ENCODE data around the gene PCDHA6. TPM values are rescaled to one million over a fixed set of nuclear protein-coding genes. Genes with fewer than 3 reads are reported as not detected.
A peak's percentile ranks its signal among the peaks of the same experiment; 100 is the strongest.
"Not testable (repeated sequence)": the region's sequence is repeated elsewhere in the genome, so short reads cannot be mapped to it uniquely, and the experiment has no call there.

PCDHA6 gene
- total RNA-seq, result not detected

GRCh38 chr5:140827704-140828361 is at the start of gene PCDHA6:
TSS of gene PCDHA6 (plus strand) at chr5:140827960. CDS start at chr5:140828092, 132 bp downstream.
- CTCF ChIA-PET, result no interaction called here
- no peaks in the 10 kb centered on the region for H3K27me3 Mint-ChIP-seq (ENCODE audit: low read depth)
- H3K4me3 Mint-ChIP-seq, result peak within 1 kb of the TSS; percentile 23
- no peaks in the 10 kb centered on the region for H3K4me1 Mint-ChIP-seq (ENCODE audit: low read depth)
- H3K27ac Mint-ChIP-seq, result no peak within 1 kb of the TSS
- POLR2A ChIA-PET, result no interaction called here
- H3K36me3 Mint-ChIP-seq (ENCODE audit: low read depth), result peaks cover 11% of the 10 kb centered on the region
- no peak for DNase-seq
- H3K9me3 Mint-ChIP-seq (ENCODE audit: insufficient read depth), result peaks cover 24% of the 10 kb centered on the region
- no peak for ATAC-seq

GRCh38 chr5:140780512-140780911 is 47.2 kb upstream of the PCDHA6 start:
- CTCF ChIA-PET, result no interaction called here
- no peaks in the 10 kb centered on the region for H3K27me3 Mint-ChIP-seq (ENCODE audit: low read depth)
- ATAC-seq (no peak), DNase-seq (no peak)
- H3K4me1 Mint-ChIP-seq (ENCODE audit: low read depth), result no peaks in the 10 kb centered on the region
- no peaks in the 10 kb centered on the region for H3K36me3 Mint-ChIP-seq (ENCODE audit: low read depth)
- H3K27ac Mint-ChIP-seq, result no peak overlapping the region
- H3K9me3 Mint-ChIP-seq (ENCODE audit: insufficient read depth), result peaks cover 35% of the 10 kb centered on the region
- POLR2A ChIA-PET, result no interaction called here
- H3K4me3 Mint-ChIP-seq, result no peak overlapping the region

GRCh38 chr5:140785905-140786686 is 41.7 kb upstream of the PCDHA6 start, which contains the start of gene PCDHA1:
TSS of gene PCDHA1 (plus strand) at chr5:140786140.
- CTCF ChIA-PET, result interaction anchor here (2.0 kb wide), 1 partner anchor 55 kb away, joined by 6 read pairs; the partner anchor contains the start of gene PCDHA8
- ATAC-seq, result no peak
- peaks cover 1% of the 10 kb centered on the region for H3K4me1 Mint-ChIP-seq (ENCODE audit: low read depth)

GRCh38 chr5:140787422-140787821 is 40.3 kb upstream of the PCDHA6 start:
- CTCF ChIA-PET; H3K36me3 Mint-ChIP-seq (ENCODE audit: low read depth); POLR2A ChIA-PET; H3K4me1 Mint-ChIP-seq (ENCODE audit: low read depth); H3K4me3 Mint-ChIP-seq; H3K27ac Mint-ChIP-seq; H3K27me3 Mint-ChIP-seq (ENCODE audit: low read depth); ATAC-seq; DNase-seq: not testable (repeated sequence)
- peaks cover 37% of the 10 kb centered on the region for H3K9me3 Mint-ChIP-seq (ENCODE audit: insufficient read depth)

More at GRCh38 chr5:140785905-140786686, 41.7 kb upstream of the PCDHA6 start, which contains the start of gene PCDHA1:
- Mint-ChIP-seq H3K9me3 (ENCODE audit: insufficient read depth) (peaks cover 37% of the 10 kb centered on the region), H3K27ac (no peak within 1 kb of the TSS), H3K27me3 (ENCODE audit: low read depth) (peaks cover 3% of the 10 kb centered on the region), H3K36me3 (ENCODE audit: low read depth) (peaks cover 6% of the 10 kb centered on the region), H3K4me3 (peak within 1 kb of the TSS; percentile 5)
- POLR2A ChIA-PET, result no interaction called here
- DNase-seq, result no peak

GRCh38 chr5:140787849-140788504 is 39.8 kb upstream of the PCDHA6 start:
- H3K27ac Mint-ChIP-seq; POLR2A ChIA-PET; H3K27me3 Mint-ChIP-seq (ENCODE audit: low read depth); H3K4me1 Mint-ChIP-seq (ENCODE audit: low read depth); H3K36me3 Mint-ChIP-seq (ENCODE audit: low read depth); ATAC-seq; CTCF ChIA-PET; H3K4me3 Mint-ChIP-seq; DNase-seq: not testable (repeated sequence)
- peaks cover 37% of the 10 kb centered on the region for H3K9me3 Mint-ChIP-seq (ENCODE audit: insufficient read depth)

- ATAC-seq, result no peak
Observed at GRCh38 chr5:140791089-140791488, 36.7 kb upstream of the PCDHA6 start.

GRCh38 chr5:140794595-140795258 is 33.0 kb upstream of the PCDHA6 start, which contains the start of gene PCDHA2:
TSS of gene PCDHA2 (plus strand) at chr5:140794852.
- Mint-ChIP-seq H3K36me3 (ENCODE audit: low read depth) (peaks cover 1% of the 10 kb centered on the region), H3K4me3 (no peak within 1 kb of the TSS), H3K27me3 (ENCODE audit: low read depth) (no peaks in the 10 kb centered on the region), H3K4me1 (ENCODE audit: low read depth) (no peaks in the 10 kb centered on the region), H3K27ac (no peak within 1 kb of the TSS), H3K9me3 (ENCODE audit: insufficient read depth) (peaks cover 13% of the 10 kb centered on the region)
- ATAC-seq, result no peak
- CTCF ChIA-PET, result interaction anchor here (1.3 kb wide), 1 partner anchor 11 kb away, joined by 3 read pairs; no protein-coding TSS in a partner anchor
- POLR2A ChIA-PET, result no interaction called here
- DNase-seq, result no peak

More at GRCh38 chr5:140791089-140791488, 36.7 kb upstream of the PCDHA6 start:
- H3K4me1 Mint-ChIP-seq (ENCODE audit: low read depth), result no peaks in the 10 kb centered on the region
- H3K4me3 Mint-ChIP-seq, result no peak overlapping the region
- H3K27ac Mint-ChIP-seq, result no peak overlapping the region
- no peak for DNase-seq
- ChIA-PET POLR2A (no interaction called here), CTCF (no interaction called here)
- H3K36me3 Mint-ChIP-seq (ENCODE audit: low read depth), result peaks cover 5% of the 10 kb centered on the region
- peaks cover 29% of the 10 kb centered on the region for H3K9me3 Mint-ChIP-seq (ENCODE audit: insufficient read depth)
- H3K27me3 Mint-ChIP-seq (ENCODE audit: low read depth), result peaks cover 3% of the 10 kb centered on the region

GRCh38 chr5:140795259-140795641 is 32.5 kb upstream of the PCDHA6 start:
- no peaks in the 10 kb centered on the region for H3K27me3 Mint-ChIP-seq (ENCODE audit: low read depth)
- ChIA-PET CTCF (interaction anchor here (1.3 kb wide), 1 partner anchor 11 kb away, joined by 3 read pairs; no protein-coding TSS in a partner anchor), POLR2A (interaction anchor here (0.6 kb wide), 1 partner anchor 20 kb away, joined by 3 read pairs; no protein-coding TSS in a partner anchor)
- no peak overlapping the region for H3K4me3 Mint-ChIP-seq
- H3K9me3 Mint-ChIP-seq (ENCODE audit: insufficient read depth), result peaks cover 11% of the 10 kb centered on the region
- H3K36me3 Mint-ChIP-seq (ENCODE audit: low read depth), result peaks cover 1% of the 10 kb centered on the region
- no peak for ATAC-seq
- DNase-seq, result no peak
- H3K4me1 Mint-ChIP-seq (ENCODE audit: low read depth), result no peaks in the 10 kb centered on the region
- no peak overlapping the region for H3K27ac Mint-ChIP-seq

GRCh38 chr5:140796072-140796717 is 31.6 kb upstream of the PCDHA6 start:
- H3K9me3 Mint-ChIP-seq (ENCODE audit: insufficient read depth), result peaks cover 14% of the 10 kb centered on the region
- DNase-seq; H3K36me3 Mint-ChIP-seq (ENCODE audit: low read depth); H3K27ac Mint-ChIP-seq; H3K27me3 Mint-ChIP-seq (ENCODE audit: low read depth); H3K4me3 Mint-ChIP-seq; CTCF ChIA-PET; ATAC-seq; H3K4me1 Mint-ChIP-seq (ENCODE audit: low read depth): not testable (repeated sequence)
- POLR2A ChIA-PET, result interaction anchor here (0.6 kb wide), 2 partner anchors 19 to 411 kb away, joined by 3 read pairs; no protein-coding TSS in a partner anchor

- H3K4me1 Mint-ChIP-seq (ENCODE audit: low read depth), result no peaks in the 10 kb centered on the region
- H3K4me3 Mint-ChIP-seq, result no peak overlapping the region
- H3K27ac Mint-ChIP-seq, result no peak overlapping the region
- no peaks in the 10 kb centered on the region for H3K27me3 Mint-ChIP-seq (ENCODE audit: low read depth)
- DNase-seq (no peak), ATAC-seq (no peak)
- H3K36me3 Mint-ChIP-seq (ENCODE audit: low read depth), result peaks cover 1% of the 10 kb centered on the region
- ChIA-PET POLR2A (interaction anchor here (0.6 kb wide), 1 partner anchor 410 kb away, joined by 3 read pairs; no protein-coding TSS in a partner anchor), CTCF (no interaction called here)
- peaks cover 19% of the 10 kb centered on the region for H3K9me3 Mint-ChIP-seq (ENCODE audit: insufficient read depth)
Observed at GRCh38 chr5:140796718-140797095, 31.1 kb upstream of the PCDHA6 start.

- Mint-ChIP-seq H3K27me3 (ENCODE audit: low read depth) (peaks cover under 1% of the 10 kb centered on the region), H3K27ac (no peak within 1 kb of the TSS), H3K36me3 (ENCODE audit: low read depth) (no peaks in the 10 kb centered on the region), H3K4me3 (peak within 1 kb of the TSS; percentile 15), H3K4me1 (ENCODE audit: low read depth) (no peaks in the 10 kb centered on the region), H3K9me3 (ENCODE audit: insufficient read depth) (peaks cover 31% of the 10 kb centered on the region)
- ChIA-PET POLR2A (no interaction called here), CTCF (no interaction called here)
- DNase-seq (no peak), ATAC-seq (no peak)
Observed at GRCh38 chr5:140800816-140801493, 26.8 kb upstream of the PCDHA6 start, which contains the start of gene PCDHA3. TSS of gene PCDHA3 (plus strand) at chr5:140801057.

All from activated CD8-positive, alpha-beta T cell treated with anti-CD3 and anti-CD28 coated beads, Interleukin-2, amount 10 ng/mL, durations not matched to agents 7 days and 5 days (primary cell).